Skeletal muscle tissue (tissue), 4 donors: ENCODE data around the gene HIBCH. TPM values are rescaled to one million over a fixed set of nuclear protein-coding genes. Genes with fewer than 3 reads are reported as not detected.
A peak's percentile ranks its signal among the peaks of the same experiment; 100 is the strongest.
"Not testable (repeated sequence)": the region's sequence is repeated elsewhere in the genome, so short reads cannot be mapped to it uniquely, and the experiment has no call there.

Experiments
- H3K27ac ChIP-seq: one replicate; pipeline ENCODE4 v1.7.0; 2013; ENCODE audit warnings: mild to moderate bottlenecking, low read depth, low read length, inconsistent platforms
- H3K27me3 ChIP-seq, 3 donors: one replicate each; pipeline ENCODE4 v1.7.0; 2013; ENCODE audit warnings: low read length in 3 of 3; ENCODE audit not compliant: control insufficient read depth in 3 of 3, insufficient read depth in 3 of 3
- H3K36me3 ChIP-seq, 3 donors: one replicate each; pipeline ENCODE4 v1.7.0; 2013; ENCODE audit warnings: low read length in 3 of 3; ENCODE audit not compliant: control insufficient read depth in 3 of 3, insufficient read depth in 3 of 3
- H3K4me1 ChIP-seq, 3 donors: one replicate each; pipeline ENCODE4 v1.7.0; 2013; ENCODE audit warnings: low read length in 3 of 3, mild to moderate bottlenecking in 3 of 3; ENCODE audit not compliant: control insufficient read depth in 3 of 3, insufficient read depth in 3 of 3
- H3K4me3 ChIP-seq, 3 donors: one replicate each; pipeline ENCODE4 v1.7.0; 2013; ENCODE audit warnings: low read length in 3 of 3
- H3K9ac ChIP-seq, 3 donors: one replicate each; pipeline ENCODE4 v1.7.0; 2013; ENCODE audit warnings: low read length in 3 of 3, mild to moderate bottlenecking in 3 of 3, moderate library complexity in 2 of 3, low read depth in 1 of 3
- H3K9me3 ChIP-seq, 3 donors: one replicate each; pipeline ENCODE4 v1.7.0; 2013; ENCODE audit warnings: low read length in 3 of 3; ENCODE audit not compliant: control insufficient read depth in 3 of 3
- total RNA-seq: library from RNA; depleted of rRNA; stranded (reverse); fragments of >200 nt; gene quantifications from one replicate; pipeline ENCODE4 v1.2.3, GENCODE V29; 2014
- donor health status: Osteomylitis.

The HIBCH gene
- total RNA-seq, 1 donor from 2014 or later: 26.1 TPM

- H3K4me3 ChIP-seq, H3K9ac ChIP-seq, H3K36me3 ChIP-seq, H3K27ac ChIP-seq, H3K27me3 ChIP-seq, H3K4me1 ChIP-seq, H3K9me3 ChIP-seq: not testable (repeated sequence)
Observed at GRCh38 chr2:190312635-190313025, 7.0 kb downstream of the HIBCH start.

GRCh38 chr2:190311893-190312634 is 7.6 kb downstream of the HIBCH start:
- Histone ChIP-seq H3K27me3 (no peaks in the 10 kb centered on the region), H3K9ac (no peak overlapping the region), H3K36me3 (peaks cover 0 to 7% (median 3%) of the 10 kb centered on the region in 3 donors), H3K4me3 (no peak overlapping the region), H3K27ac (no peak overlapping the region), H3K9me3 (no peaks in the 10 kb centered on the region), H3K4me1 (peaks cover 0 to 8% (median 0%) of the 10 kb centered on the region in 3 donors)

DNA sequence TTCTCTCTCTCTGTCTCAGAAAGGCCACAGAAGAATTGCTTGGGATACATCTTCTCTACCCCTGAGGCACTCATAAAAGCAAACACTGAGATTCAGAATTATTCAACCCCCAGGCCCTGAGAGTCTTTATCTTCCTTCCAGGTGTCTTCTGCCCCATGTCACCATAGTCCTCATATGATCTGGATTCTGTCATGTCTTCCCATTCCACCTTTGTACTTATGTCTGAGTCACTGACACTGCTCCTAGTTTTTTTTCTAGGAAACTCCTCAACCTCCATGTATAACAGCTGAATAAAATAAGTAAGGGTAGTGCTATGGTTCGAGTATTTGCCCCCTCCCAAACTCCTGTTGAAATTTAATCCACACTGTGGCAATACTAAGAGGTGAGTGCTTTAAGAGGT is 11.6 kb downstream of the HIBCH start:
- Histone ChIP-seq H3K4me1 (peaks cover 0 to 8% (median 0%) of the 10 kb centered on the region in 3 donors), H3K27me3 (no peaks in the 10 kb centered on the region), H3K36me3 (peaks cover 0 to 7% (median 3%) of the 10 kb centered on the region in 3 donors), H3K9me3 (no peaks in the 10 kb centered on the region), H3K4me3 (no peak overlapping the region), H3K9ac (no peak overlapping the region), H3K27ac (no peak overlapping the region)

GRCh38 chr2:190304404-190304803 is 15.2 kb downstream of the HIBCH start:
- H3K4me3 ChIP-seq: no peak overlapping the region
- no peaks in the 10 kb centered on the region for H3K9me3 ChIP-seq
- peaks cover 0 to 6% (median 2%) of the 10 kb centered on the region in 3 donors for H3K36me3 ChIP-seq
- no peak overlapping the region for H3K9ac ChIP-seq
- H3K27ac ChIP-seq: no peak overlapping the region
- H3K27me3 ChIP-seq: no peaks in the 10 kb centered on the region
- no peaks in the 10 kb centered on the region for H3K4me1 ChIP-seq

- Histone ChIP-seq H3K4me3 (no peak overlapping the region), H3K27me3 (no peaks in the 10 kb centered on the region), H3K9me3 (no peaks in the 10 kb centered on the region), H3K4me1 (no peaks in the 10 kb centered on the region), H3K36me3 (peaks cover 0 to 6% (median 2%) of the 10 kb centered on the region in 3 donors), H3K27ac (no peak overlapping the region), H3K9ac (no peak overlapping the region)
Observed at GRCh38 chr2:190303647-190304046, 16.0 kb downstream of the HIBCH start.

GRCh38 chr2:190302052-190302451 is 17.6 kb downstream of the HIBCH start:
- Histone ChIP-seq H3K36me3 (peaks cover 0 to 3% (median 2%) of the 10 kb centered on the region in 3 donors), H3K27ac (no peak overlapping the region), H3K9ac (no peak overlapping the region), H3K9me3 (no peaks in the 10 kb centered on the region), H3K4me3 (no peak overlapping the region), H3K27me3 (no peaks in the 10 kb centered on the region), H3K4me1 (no peaks in the 10 kb centered on the region)

DNA sequence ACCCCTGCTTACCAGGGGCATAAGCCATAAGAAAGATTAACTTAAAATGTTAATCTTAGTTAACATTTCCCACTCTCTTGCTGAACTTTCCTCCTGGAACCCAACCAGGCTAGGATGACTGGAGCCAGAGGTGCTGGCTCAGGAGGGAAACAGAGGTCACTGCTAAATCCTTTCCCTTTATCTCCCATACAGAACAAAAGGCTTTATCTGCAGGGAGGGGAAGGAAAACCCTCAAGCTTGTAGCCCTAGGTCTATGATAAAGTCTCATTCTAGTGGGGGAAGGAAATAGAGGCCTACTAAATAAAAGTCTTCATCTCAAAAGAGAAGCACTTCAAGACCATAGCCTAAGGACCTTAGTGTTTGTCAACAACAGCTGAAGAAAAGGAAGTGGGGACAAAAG is 18.6 kb downstream of the HIBCH start:
- H3K27me3 ChIP-seq: no peaks in the 10 kb centered on the region
- H3K36me3 ChIP-seq: peaks cover 3 to 7% (median 4%) of the 10 kb centered on the region in 3 donors
- no peaks in the 10 kb centered on the region for H3K9me3 ChIP-seq
- H3K4me1 ChIP-seq: no peaks in the 10 kb centered on the region
- no peak overlapping the region for H3K9ac ChIP-seq
- H3K4me3 ChIP-seq: no peak overlapping the region
- no peak overlapping the region for H3K27ac ChIP-seq

- peaks cover 7 to 12% (median 9%) of the 10 kb centered on the region in 3 donors for H3K36me3 ChIP-seq
- H3K27me3 ChIP-seq, H3K9me3 ChIP-seq, H3K27ac ChIP-seq, H3K4me3 ChIP-seq, H3K4me1 ChIP-seq, H3K9ac ChIP-seq: not testable (repeated sequence)
Observed at GRCh38 chr2:190297880-190298279, 21.7 kb downstream of the HIBCH start.

DNA sequence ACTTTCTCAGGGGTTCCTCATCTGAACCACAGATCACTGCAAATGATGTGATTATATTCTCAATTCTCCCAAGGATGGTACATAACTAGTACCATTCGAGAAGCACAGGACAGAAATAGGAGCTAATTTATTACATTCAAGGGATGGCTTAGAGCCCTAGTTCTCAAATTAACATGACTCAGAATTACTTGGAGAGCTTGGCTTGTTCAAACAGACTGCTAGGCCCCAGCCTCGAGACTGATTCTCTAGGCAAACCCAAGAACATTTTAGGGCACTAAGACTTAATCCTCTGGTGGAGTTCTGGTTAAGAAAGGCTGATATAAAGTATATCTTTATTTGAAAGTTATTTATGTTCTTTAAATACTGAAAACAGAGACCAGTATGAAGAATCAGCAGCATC is 35.8 kb downstream of the HIBCH start:
- Histone ChIP-seq H3K27ac (peak overlapping the region; percentile 54), H3K9ac (no peak overlapping the region), H3K4me1 (peaks cover 0 to 14% (median 3%) of the 10 kb centered on the region in 3 donors), H3K27me3 (no peaks in the 10 kb centered on the region), H3K9me3 (no peaks in the 10 kb centered on the region), H3K4me3 (no peak overlapping the region), H3K36me3 (peaks cover 0 to 15% (median 10%) of the 10 kb centered on the region in 3 donors)

GRCh38 chr2:190280565-190281350 is 38.9 kb downstream of the HIBCH start:
- Histone ChIP-seq H3K27ac (no peak overlapping the region), H3K36me3 (peaks cover 0 to 5% (median 4%) of the 10 kb centered on the region in 3 donors), H3K27me3 (no peaks in the 10 kb centered on the region), H3K4me1 (peaks cover 0 to 14% (median 6%) of the 10 kb centered on the region in 3 donors), H3K9me3 (no peaks in the 10 kb centered on the region), H3K9ac (no peak overlapping the region), H3K4me3 (no peak overlapping the region)
